Hindlimb muscle (tissue), 1 donor: ENCODE data around the gene CNP. TPM values are rescaled to one million over a fixed set of nuclear protein-coding genes. Genes with fewer than 3 reads are reported as not detected.
A peak's percentile ranks its signal among the peaks of the same experiment; 100 is the strongest.

ENCODE experiments used
- DNase-seq: peaks from one replicate; pipeline ENCODE4 v3.0.0-alpha.2; 2013
- polyA plus RNA-seq: library from polyadenylated mRNA; unstranded; fragments of 120-200 nt; gene quantifications from one replicate; pipeline ENCODE4 v1.2.1, GENCODE V29; 2013; ENCODE audit not compliant: insufficient read length

Gene CNP
- polyA plus RNA-seq, 1 donor = 45.6 TPM

DNA sequence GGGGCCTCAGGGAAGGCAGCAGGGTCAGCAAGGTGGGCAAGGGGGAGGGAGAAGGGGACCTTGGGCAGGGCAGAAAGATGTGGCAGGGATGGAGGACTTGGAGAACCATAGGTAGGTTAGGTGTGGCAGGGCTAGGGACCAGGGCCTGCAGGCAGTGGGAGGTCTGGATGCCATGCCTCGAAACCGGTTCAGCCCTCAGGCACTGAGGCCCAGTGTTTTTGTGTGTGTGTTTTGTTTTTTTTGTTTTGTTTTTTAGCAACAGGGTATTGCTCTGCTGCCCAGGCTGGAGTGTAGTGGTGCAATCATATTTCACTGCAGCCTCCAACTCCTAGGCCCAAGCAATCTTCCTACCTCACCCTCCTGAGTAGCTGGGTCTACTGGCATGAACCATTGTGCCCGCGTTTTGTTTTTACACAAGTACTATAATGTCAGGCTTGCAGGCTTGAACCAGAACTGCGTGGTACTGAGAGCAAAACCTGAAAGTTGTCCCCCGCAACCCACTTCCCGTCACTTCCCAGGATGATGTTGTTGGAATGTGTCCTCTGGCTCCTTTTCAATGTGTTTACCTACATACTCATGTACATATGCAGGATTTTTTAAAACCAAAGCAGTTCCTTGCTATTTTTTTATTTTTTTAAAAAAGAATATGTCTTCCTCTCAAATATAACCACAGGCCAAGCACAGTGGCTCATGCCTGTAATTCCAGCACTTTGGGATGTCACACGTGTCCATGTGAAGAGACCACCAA is 23.8 kb upstream of the CNP start:
- DNase-seq = no peak

DNA sequence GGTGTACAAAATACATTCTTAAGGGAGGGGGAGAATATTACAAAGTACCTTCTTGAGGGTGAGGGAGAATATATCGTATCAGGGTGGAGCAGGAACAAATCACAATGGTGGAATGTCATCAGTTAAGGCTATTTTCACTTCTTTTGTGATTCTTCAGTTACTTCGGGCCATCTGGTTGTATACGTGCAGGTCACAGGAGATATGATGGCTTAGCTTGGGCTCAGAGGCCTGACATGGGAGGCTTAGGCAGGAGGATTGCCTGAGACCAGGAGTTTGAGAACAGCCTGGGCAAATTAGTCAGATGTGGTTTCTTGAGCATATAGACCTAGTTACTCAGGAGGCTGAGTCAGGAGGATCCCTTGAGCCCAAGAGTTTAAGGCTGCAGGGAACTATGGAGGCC is 23.1 kb upstream of the CNP start:
- no peak for DNase-seq

DNA sequence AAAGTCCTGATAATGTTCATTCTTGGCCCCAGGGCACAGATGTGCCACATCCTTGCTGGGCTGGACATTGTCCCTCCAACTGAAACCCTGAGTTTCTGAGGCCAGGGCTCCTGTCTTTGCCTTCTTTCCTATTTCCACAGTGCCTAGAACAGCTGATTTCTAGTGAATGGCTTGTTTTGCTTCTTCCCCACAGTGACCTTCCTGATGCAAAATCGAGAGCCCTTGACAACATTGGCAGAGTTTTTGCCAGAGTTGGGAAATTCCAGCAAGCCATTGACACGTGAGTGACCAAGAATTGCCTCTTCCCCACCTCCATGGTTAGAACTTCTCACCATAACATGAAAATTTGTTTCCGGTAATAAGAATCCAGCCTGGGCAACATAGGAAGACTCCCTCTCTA is 21.7 kb upstream of the CNP start:
- no peak for DNase-seq

DNA sequence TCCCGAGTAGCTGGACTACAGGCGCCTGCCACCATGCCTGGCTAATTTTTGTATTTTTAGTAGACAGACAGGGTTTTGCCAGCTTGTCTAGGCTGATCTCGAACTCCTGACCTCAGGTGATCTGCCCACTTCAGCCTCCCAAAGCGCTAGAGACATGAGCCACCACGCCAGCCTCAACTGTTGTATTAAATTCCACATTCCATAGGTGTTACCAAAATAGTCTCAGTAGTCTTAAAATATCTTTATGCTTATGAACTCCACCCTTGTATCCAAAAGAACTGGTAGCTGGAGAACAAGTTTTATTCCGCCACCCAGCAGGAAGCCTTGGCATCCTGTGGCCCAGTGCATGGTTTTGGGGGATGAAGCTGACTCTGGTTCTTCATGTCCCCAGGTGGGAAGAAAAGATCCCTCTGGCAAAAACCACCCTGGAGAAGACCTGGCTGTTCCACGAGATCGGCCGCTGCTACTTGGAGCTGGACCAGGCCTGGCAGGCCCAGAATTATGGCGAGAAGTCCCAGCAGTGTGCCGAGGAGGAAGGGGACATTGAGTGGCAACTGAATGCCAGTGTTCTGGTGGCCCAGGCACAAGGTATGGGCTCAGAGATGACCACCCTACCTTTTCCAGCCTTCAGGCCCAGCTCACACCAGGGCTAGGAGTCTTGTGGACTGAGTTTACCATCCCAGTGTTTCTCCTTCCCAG is 17.7 kb upstream of the CNP start:
- no peak for DNase-seq

DNA sequence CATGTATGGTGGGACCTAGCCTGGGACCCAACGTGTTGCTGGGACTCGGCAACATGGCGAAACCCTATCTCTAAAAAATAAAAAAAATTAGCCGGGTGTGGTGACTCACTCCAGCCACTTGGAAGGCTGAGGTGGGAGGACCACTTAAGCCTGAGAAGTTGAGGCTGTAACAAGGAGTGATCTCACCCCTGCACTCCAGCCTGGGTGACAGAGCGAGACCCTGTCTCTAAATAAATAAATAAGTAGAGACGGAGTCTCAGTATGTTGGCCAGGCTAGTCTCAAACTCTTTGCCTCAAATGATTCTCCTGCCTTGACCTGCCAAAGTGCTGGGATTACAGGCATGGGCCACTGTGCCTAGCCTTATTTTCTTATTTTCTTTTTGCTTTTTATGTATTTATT is 10.1 kb upstream of the CNP start:
- no peak for DNase-seq

DNA sequence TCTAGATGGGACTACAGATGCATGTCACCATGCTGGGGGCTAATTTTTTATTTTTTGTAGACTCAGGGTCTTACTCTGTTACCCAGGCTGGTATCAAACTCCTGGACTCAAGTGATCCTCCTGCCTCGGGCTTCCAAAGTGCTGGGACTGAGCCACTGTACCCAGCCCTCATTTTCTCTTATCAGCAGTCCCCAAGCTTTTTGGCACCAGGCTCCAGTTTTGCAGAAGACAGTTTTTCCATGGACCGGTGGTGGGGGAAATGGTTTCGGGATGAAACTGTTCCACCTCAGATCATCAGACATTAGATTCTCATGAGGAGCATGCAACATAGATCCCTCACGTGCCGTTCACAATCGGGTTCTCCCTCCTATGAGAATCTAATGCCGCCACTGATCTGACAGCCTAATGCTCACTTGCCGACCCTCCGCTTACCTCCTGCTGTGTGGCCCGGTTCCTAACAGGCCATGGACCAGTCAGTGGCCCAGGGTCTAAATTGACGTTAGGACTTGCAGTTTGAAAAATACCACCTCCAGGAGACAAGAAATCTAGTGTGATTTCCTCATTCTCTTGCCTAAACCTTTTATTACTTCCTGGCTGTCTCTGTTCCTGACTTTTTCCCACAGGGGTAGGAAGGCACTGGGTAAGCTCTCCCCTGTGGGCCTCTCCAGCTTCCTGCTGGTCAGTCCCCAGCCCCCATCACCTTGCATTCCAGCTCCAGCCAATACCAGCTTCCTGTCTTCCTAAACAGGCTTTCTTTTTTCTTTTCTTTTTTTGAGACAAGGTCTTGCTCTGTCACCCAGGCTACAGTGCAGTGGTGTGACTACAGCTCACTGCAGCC is 9.3 kb upstream of the CNP start:
- no peak for DNase-seq

DNA sequence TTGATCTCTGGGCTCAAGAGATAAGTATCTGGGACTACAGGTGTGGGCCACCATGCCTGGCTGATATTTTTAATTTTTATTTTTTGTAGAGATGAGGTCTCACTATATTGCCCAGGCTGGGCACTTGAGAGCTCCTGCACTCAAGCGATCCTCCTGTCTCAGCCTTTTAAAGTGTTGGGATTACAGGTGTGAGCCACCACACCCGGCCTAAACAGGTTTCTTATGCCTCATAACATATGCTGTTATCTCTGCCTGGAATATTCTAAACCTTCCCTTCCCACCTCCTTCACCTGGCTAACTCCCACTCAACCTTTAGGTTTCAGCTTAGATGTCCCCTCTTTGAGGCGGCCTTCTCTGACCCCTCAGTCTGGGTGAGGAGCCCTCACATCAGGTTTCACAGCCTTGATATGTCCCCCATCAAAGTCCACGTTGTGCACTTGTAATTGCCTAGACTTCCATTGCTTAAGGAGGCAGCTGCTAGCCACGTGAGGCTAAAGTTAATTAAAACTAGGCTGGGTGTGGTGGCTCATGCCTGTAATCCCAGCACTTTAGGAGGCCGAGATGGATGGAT is 8.6 kb upstream of the CNP start:
- DNase-seq = no peak

DNA sequence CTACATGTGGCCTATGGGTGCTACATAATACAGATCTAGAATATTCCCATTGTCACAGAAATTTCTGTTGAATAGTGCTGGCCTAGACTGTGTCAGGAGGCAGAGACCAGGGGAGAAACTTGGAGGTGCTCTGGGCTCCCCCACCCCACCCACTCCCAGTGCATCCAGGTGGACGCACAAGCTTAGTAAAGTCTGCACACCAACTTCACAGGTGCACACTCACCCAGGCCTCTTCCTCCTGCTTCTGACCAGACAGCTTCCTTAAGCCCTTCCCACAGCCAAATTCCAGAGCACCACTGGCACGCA is 7.6 kb upstream of the CNP start:
- no peak for DNase-seq

DNA sequence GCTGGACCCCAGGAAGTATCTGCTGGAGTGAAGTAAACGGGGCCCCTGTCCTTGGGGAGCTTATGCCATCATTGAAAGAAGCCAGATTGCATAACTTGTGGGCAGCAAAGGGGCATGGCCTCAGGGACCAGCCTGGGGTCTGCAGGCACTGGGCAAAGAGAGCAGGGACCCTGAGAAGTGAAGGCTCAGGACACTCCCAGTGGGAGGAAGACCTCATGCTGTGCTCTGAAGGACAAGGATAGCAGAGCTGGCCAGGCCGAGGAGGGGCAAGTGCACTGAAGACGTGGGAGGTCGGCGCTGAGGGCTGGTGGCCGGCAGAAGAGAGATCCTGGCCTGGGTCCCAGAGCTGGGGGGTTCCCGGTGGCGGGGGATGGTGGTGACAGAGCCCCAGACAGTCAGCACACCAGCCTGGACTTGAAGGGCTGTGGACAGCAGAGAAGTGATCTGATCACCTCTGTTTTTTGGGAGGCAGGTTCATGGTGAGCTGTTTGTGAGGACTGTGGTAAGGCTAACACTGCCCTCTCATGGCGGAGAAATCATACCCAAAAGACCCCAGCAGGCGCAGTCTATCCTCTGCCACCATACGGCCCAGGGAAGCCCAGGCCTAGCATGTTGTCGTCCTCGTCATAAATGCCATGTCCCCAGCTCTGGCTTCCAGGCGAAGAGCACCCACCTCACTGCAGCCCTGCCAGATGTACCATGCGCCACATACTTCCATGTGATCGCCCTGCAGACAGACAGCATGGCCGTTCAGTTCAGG is 7.1 kb upstream of the CNP start:
- no peak for DNase-seq

DNA sequence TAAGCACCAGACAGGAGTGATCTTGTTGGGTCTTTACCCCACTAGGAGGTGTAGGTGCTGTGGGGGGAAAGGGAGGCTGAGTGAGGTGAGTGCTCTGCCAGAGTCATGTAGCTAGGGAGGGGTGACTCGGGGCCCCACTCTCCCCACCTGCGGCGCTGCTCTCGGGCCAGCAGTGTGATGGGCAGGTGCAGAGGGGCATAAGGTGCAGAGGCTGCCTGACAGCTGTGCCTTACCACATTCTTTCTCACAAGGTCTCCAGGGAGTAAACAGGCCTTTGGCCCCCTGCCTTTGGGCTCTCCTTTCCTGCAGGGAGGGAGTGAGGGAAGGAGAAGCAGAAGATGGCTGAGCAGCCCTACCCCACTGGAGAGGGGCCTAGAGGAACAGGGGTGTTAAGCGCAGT is 4.5 kb upstream of the CNP start:
- DNase-seq = no peak

DNA sequence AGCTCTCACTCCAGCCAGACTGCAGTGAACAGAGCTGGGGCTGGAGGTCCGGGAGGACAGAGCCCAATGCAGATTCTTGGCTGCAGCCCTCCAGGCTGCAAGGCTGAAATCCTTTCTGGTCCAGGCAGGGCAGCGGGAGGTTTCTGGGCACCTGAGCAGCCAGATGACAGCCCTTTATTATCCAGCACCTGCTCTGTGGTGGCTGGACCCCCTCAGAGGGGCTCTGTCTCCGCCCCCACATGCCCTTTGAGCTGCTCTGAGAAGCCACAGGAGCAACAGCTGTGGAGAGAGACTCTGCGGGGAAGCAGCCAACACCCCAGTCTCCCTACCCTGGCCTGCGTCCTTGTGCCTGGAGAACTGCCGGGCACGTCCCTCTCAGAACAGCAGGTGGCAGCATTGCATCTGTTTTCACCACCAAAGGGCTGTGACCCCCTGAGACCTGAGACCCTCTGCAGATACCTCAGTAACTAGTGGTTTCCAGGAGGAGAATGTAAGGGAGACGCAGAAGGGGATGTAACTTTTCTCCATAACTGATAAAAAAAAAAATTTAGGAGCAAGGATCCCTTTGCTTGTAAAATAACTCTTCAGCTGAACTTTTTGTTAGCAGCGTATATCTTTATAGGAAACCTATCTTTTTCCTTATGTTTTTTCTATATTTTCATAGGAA is 3.7 kb upstream of the CNP start:
- peak; percentile 72 for DNase-seq

DNA sequence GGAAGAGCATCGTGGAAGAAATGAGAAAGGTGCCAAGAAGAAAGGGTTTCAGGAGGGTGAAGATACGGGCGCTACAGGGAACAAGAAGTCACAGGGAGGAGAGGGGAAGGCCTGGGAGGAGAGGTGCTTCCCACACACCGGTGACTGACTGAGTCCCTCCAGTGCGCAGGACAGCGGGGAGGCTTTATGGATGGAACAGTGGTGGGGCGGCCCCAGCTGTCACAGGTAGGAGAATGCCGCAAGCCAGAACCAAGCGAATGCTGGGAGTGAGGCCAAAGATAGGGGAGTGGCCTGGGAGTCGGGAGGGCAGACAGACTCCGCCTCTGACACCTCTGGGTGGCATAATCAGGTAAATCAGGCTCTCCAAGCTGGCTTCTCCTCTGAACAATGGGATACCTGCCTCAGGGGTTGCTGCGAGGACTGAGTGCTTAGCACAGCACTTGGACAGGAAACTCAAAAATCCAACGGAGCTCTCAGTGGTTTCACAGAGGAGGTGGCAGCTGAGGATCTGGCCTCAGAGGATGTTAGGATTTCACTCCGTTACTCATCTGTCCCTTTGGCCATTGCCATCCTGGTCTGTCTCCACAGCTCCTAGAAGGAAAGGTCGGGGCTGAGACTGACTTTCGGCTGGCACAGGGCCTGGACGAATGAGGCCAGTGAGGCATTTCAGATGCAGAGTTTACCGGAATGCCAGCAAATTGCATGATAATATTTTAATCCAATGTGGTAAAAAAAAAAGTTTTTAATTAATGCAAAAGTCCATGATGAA is 717 bp upstream of the CNP start:
- no peak for DNase-seq

DNA sequence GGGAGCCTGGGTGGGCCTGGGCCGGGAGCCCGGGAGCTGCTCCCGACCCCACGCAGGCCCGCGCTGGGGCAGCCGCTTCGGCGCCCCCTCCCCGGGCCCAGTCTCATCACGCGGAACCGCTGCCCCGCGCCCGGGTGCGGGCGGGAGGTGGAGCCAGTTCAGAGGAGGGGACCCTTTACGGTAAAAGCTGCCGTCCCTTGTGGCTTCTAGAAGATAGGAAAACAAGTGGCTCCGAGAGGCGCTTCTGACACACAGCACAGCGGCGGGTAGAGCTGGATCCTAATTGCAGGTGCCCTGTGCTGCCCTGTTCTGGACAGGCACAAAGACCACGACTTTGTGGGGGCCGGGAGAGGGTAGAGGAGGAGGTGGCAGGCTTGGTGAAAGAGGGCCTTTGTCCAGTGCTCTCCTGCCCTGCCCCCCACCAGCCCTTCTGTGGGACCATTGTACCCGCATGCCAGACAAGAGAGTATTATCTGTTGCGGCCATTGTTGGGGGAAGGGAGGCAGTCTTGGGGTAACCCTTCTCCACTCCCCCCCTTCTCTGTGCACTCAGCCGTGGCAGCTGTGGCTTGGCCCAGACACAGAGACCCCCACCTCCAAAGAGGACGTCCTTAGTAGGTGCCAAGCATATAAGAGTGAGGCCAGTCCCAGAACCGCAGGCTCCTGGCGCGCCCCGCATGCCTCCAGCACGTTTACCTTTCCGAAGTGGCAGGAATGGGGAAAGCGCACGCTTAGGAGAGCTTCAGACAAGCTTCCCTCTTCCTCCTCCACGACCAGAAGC is 736 bp downstream of the CNP start:
- no peak for DNase-seq

DNA sequence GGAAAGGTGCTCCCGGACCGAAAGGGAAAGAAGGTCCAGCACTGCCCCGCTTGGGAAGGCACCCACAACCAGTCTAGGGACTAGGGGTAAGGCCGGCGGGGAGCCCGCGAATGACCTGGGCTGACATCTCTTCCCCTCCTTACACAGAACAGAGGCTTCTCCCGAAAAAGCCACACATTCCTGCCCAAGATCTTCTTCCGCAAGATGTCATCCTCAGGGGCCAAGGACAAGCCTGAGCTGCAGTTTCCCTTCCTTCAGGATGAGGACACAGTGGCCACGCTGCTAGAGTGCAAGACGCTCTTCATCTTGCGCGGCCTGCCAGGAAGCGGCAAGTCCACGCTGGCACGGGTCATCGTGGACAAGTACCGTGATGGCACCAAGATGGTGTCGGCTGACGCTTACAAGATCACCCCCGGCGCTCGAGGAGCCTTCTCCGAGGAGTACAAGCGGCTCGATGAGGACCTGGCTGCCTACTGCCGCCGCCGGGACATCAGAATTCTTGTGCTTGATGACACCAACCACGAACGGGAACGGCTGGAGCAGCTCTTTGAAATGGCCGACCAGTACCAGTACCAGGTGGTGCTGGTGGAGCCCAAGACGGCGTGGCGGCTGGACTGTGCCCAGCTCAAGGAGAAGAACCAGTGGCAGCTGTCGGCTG is 1.5 kb downstream of the CNP start:
- no peak for DNase-seq

DNA sequence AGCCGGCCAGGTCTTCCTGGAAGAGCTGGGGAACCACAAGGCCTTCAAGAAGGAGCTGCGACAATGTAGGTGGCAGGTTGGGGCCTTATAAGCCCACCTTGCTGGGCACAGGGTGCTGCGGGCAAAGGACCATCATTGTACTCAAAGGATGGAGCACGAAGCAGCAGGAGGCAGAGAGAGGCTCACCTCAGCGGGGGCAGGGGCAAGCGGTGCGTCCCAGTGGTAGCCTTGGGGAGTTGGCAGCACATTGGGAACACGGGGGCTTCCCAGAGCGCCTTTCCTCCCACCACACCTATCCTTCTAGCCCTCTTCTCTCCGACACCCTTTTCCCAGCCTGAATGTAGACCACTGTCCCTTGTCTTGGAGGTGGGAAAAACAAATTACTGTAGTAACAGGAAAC is 2.1 kb downstream of the CNP start:
- no peak for DNase-seq

DNA sequence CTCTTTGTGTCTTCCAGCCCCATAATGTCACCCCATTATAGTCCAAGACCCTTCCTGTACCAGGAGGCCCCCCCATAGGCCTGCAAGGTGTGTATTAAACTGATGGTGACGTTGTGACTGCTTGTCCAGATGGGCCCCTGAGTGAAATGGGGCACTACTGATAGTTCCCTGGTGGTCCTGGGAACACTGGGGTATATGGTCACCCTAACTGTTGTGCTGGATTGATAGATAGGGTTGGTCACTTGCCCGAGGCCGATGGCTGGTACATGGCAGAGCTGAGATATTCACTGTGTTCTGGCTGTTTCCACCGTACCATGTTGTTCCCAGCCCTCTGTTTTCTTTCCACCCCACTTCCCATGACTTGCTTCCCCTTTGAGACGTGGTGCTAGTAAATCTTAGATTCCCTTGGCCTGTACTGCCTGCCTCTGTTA is 4.3 kb downstream of the CNP start:
- DNase-seq = no peak

DNA sequence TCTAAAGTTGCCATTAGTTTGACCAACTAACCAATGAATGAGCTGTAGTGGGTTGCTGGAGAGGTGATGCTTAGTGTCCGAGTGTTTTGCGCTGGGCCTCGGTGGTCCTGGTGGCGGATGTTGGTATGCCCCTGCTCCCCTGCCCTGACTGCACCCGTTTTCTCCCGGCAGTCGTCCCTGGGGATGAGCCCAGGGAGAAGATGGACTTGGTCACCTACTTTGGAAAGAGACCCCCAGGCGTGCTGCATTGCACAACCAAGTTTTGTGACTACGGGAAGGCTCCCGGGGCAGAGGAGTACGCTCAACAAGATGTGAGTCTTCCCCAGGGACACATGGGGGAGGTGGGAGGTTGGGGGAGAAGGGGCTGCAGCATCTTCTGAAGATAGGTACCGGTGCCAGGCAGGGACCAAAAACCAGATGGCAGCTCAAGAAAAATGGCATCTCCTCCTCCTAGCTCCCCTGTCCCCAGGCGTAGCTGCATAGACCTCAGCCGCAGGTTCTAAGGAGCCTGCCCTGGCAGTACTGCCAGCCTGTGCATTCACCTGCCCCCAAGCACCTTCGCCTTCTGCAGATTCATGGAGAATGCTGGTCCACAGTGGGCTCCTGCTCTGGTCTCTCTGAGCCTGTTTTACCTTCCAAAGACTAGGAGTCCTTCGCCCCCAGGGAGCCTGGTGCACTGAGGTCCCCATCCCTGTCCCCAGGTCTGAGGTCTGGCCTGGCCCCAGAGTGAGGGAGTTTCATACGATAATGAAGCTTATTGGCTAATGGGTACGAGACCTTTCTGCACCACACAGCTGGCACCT is 5.3 kb downstream of the CNP start:
- DNase-seq = no peak

DNA sequence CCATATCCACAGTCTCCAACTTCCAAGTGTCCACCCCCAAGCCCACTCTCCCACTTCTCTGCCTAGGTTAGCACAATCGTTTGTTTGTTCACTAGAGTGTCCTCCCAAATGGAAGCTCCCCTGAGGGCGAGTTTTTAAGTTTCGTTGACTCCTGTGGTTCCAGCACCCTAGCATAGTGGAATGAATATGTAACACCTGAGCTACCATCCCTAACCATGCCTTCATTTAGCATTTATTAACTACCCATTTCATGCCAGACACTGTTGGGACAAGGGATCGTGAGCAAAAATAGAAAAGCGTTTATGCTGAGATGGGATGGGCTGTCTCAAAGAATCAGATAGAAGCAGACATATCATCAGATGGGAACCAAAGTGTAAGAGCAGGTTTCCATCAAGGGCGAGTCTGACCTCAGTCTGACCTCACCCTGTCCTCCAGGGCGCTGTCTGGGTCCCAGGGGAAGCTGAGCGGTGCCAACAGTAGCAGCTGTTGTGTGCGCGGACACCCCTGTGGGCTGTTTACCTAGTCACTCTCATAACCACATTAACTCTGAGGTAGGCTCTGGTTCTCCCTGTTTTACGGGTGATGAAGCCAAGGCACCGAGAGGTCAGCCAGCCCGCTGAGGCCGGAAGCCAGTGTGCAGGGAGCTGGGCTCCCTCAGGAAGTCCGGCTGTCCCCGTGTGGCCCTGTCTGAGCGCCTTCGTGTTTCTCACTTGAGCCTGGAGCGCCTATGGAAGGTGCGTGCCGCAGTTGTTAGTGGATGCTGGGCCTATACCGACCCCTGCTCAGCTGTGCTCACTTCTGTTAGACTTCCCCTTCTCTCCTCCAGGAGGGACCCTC is 6.2 kb downstream of the CNP start:
- no peak for DNase-seq
